HG03060 (cell line): Measurements from ENCODE around the gene TALDO1.

Experiments
- ATAC-seq: cut with Tn5 transposase; IDR thresholded peaks from one replicate; pipeline ENCODE4 v1.9.1; 2021; ENCODE audit warnings: low read depth, moderate number of reproducible peaks; ENCODE audit not compliant: unreplicated experiment

The TALDO1 gene

DNA sequence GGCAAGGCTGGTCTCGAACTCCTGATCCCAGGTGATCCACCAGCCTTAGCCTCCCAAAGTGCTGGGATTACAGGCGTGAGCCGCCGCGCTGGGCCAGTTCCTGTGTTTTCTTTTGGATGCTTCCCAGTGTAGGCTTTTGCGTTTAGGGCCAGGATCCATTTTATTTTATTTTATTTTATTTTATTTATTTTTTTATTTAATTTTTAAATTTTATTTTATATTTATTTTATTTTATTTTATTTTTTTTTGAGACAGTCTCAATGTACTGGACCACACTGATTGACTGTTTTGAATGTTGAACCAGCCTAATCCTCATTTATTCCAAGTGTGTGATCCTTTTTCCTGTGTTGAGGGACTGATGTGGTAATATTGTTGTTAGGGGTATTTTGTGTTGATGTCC is 32.8 kb upstream of the TALDO1 start:
- no peak for ATAC-seq

- ATAC-seq: no peak
These were observed 27.8 kb upstream of the TALDO1 start for GRCh38 chr11:719214-720016.

DNA sequence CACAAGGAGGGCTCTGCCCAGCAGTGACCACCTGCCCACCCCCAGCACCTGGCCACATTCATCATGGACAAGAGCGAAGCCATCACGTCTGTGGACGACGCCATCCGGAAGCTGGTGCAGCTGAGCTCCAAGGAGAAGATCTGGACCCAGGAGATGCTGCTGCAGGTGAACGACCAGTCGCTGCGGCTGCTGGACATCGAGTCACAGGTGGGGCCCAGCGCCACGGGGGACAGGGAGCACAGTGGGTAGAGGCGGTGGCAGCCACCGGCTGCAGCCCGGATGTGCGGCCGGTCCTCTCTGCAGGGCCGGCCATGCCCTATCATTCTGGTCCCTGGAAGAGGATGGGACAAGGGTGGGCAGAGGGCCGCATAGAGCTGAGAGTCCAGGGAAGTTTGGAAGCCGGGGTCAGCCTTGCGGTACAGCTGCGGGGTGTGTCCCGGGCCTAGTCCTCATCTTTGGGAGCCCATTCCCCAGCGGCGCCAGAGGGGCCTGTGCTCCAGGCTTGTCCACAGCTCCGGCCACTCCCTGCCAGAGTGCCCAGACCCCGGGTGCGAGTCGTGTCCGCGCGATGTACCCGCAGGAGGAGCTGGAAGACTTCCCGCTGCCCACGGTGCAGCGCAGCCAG is 27.1 kb upstream of the TALDO1 start:
- ATAC-seq: no peak

- ATAC-seq: no peak
These were observed 26.5 kb upstream of the TALDO1 start for GRCh38 chr11:720642-721246.

- no peak for ATAC-seq
These were observed 26.0 kb upstream of the TALDO1 start for GRCh38 chr11:721247-721740.

GRCh38 chr11:721741-722345 is 25.4 kb upstream of the TALDO1 start:
- no peak for ATAC-seq

GRCh38 chr11:722346-722811 is 24.9 kb upstream of the TALDO1 start:
- ATAC-seq: no peak

- no peak for ATAC-seq
These were observed 24.0 kb upstream of the TALDO1 start for GRCh38 chr11:723120-723883.

- ATAC-seq: no peak
These were observed 23.1 kb upstream of the TALDO1 start for GRCh38 chr11:724049-724777.

- no peak for ATAC-seq
These were observed 22.4 kb upstream of the TALDO1 start for GRCh38 chr11:724778-725386.

DNA sequence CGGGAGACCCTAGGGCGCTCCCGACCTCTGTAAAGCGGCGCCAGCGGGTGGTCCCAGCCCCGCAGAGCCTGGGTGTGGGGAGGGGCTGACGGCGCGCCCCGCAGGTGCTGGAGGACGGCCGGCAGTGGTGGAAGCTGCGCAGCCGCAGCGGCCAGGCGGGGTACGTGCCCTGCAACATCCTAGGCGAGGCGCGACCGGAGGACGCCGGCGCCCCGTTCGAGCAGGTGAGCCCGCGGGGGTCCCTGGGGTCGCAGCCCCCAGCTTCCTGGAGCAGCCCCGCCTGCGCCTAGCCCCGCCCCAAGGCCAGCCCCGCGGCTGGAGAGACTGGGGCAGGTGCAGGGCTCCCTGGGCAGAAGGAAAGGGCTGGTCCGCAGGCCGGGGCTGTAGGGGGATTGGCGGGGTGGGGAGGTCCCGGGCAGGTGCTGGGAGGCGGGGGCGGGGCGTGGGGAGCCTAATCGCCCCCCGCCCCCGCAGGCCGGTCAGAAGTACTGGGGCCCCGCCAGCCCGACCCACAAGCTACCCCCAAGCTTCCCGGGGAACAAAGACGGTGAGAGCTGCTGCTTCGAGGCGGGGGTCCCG is 21.6 kb upstream of the TALDO1 start:
- ATAC-seq: no peak

GRCh38 chr11:726278-727220 is 20.7 kb upstream of the TALDO1 start:
- no peak for ATAC-seq

DNA sequence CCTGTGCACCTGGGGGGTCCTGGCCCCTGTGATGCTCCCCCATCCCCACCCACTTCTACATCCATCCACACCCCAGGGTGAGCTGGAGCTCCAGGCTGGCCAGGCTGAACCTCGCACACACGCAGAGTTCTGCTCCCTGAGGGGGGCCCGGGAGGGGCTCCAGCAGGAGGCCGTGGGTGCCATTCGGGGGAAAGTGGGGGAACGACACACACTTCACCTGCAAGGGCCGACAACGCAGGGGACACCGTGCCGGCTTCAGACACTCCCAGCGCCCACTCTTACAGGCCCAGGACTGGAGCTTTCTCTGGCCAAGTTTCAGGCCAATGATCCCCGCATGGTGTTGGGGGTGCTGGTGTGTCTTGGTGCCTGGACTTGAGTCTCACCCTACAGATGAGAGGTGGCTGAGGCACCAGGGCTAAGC is 20.0 kb upstream of the TALDO1 start:
- ATAC-seq: no peak

DNA sequence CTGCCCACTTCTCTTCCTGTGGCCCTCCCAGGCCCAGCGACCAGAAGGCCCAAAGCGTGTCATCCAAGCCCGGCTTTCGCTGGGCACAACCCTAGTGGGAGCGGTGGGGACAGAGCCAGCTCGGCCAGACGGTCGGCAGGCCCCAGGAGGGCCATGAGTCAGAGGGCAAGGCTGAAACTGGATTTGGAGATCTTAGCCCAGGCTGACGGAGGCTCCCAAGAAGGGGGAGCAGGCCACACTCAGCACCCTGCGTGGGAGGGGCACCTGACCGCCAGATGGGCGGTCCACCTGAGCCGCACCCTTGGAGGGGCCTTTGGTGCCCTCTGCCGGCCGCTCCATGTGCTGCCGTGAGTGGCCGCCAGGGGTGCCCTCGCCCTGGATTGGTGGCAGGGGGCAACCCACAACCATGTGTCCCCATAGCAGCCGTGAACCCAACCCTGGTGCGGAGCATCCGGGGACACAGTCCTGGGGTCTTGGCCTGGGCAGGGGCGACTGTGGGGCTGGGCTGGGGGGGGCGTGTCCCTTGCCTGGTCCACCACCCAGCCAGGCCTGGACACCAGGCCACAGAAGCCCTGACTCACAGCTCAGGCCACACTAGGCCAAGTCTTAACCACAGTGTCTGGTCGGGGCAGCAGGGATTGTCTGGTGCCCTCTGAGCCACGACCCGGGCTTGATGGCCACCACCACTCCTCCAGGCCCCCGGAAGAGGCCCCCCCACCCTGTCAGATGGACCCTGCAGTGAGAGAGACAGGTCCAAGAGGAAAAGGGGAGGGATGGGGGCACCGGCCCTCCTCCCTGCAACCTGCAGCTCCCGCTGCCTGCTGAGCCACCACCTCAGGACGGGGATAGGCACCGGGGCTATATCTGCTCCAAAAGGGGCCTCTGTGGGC is 19.2 kb upstream of the TALDO1 start:
- no peak for ATAC-seq

DNA sequence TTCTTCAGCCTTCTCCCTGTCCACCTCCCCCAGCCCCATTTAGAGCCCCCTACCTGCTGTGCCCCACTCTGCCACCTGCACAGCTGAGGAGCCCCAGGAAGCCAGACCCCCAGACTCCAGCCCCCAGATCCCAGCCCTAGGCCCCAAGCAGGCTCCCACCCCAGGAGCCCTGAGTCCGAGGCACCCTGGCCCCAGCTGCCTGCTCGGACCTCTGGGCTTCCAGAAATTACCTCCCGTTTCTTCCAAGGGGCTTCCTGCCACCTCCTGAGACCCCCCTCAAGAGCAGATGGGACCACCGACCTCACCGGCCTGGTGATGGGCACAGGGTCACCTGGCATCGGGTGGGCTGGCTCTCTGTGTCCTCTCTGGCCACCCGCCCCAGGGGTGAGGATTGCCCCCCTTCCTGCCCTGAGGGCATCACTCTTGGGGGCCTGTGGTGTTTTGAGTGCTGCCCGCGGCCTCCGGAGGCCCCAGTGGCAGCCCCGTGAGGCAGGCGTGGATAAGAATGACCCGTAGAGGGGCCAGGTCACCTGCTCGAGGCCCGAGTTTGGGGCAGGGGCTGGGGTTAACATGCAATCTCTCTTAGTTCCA is 18.3 kb upstream of the TALDO1 start:
- ATAC-seq: no peak

- no peak for ATAC-seq
These were observed 17.7 kb upstream of the TALDO1 start for GRCh38 chr11:729492-730074.
